A549 treated with Hydrocortisone at 1 μM for 4 hours (cell line): ENCODE measurements around the gene RILPL2. TPM values are rescaled to one million over a fixed set of nuclear protein-coding genes. Genes with fewer than 3 reads are reported as not detected.

ENCODE experiments used
- total RNA-seq: library from RNA; stranded (reverse); fragments of 200-300 nt; extraction: Qiagen RNA extraction; gene quantifications from 5 replicates; pipeline ENCODE4 v1.2.3, GENCODE V29; 2022

Gene RILPL2, protein sequence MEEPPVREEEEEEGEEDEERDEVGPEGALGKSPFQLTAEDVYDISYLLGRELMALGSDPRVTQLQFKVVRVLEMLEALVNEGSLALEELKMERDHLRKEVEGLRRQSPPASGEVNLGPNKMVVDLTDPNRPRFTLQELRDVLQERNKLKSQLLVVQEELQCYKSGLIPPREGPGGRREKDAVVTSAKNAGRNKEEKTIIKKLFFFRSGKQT
- 1.4 to 1.6 TPM (median 1.5 TPM) in 5 replicates for total RNA-seq

GRCh38 chr12:123436017-123436964 is at the start of gene RILPL2:
TSS of gene RILPL2 (minus strand) at chr12:123436684. CDS start at chr12:123436420, 264 bp downstream.

DNA sequence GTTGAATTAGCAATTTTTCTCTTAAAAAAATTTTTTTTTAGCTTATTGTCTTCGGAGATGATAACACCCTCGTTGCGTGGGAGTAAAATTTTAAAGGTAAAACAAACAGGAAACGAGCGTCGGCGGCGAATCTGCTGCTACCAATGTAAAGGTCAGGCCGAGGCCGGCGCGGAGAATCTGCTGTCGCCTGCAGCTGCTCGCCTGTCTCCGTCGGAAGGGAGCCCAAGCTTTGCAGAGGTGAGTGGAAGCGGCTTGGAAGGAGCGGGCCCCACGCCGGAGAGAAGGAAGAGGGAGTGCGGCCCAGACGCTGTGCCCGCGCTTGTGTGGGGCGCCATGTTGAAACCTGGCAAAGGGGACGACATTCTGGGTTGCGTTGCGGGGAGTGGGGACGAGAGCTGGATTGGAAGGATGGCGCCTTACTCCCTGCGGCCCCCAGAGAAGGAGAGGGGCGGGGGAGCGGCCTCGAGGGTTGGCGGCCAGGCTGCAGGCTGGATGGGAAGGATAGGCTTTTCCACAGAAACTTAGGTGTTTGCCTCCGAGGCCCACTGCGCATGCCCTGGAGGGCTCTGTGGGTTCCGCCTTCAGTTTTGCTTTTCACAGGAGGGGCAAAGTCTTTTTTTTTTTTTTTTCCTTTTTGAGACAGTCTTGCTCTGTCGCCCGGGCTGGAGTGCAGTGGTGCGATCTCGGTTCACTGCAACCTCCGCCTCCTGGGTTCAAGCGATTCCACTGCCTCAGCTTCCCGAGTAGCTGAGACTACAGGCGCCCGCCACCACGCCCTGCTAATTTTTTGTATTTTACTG is 21.7 kb upstream of the RILPL2 start, which contains the start of gene SNRNP35:
SNRNP35 (plus strand) TSS at position 160 of the 800 bp plus-strand sequence. CDS start 7,402 bp downstream, outside the sequence.

Other genes with a start within 250 kb of the RILPL2 start
- gene MPHOSPH9, start 203.5 kb downstream of the RILPL2 start, total RNA-seq, result 17.2 to 28.3 TPM (median 19.9 TPM) in 5 replicates
- 12.9 to 19.9 TPM (median 15.8 TPM) in 5 replicates for gene MTRFR, start 203.2 kb downstream of the RILPL2 start, total RNA-seq
- gene CDK2AP1, start 164.8 kb downstream of the RILPL2 start, total RNA-seq, result 125 to 179 TPM (median 161 TPM) in 5 replicates
- 15.9 to 29.3 TPM (median 22.6 TPM) in 5 replicates for gene SBNO1, start 71.8 kb downstream of the RILPL2 start, total RNA-seq
- 49.9 to 60.5 TPM (median 53.9 TPM) in 5 replicates for gene KMT5A, start 52.6 kb downstream of the RILPL2 start, total RNA-seq
- 17.8 to 20.3 TPM (median 18.6 TPM) in 5 replicates for gene SNRNP35, start 21.5 kb upstream of the RILPL2 start, total RNA-seq
- 10.6 to 13.3 TPM (median 11.8 TPM) in 5 replicates for gene RILPL1, start 97.0 kb upstream of the RILPL2 start, total RNA-seq
- 168 to 206 TPM (median 197 TPM) in 5 replicates for gene TMED2, start 147.9 kb upstream of the RILPL2 start, total RNA-seq
- 29.2 to 33.1 TPM (median 30.0 TPM) in 5 replicates for gene DDX55, start 165.4 kb upstream of the RILPL2 start, total RNA-seq
- 31.1 to 47.0 TPM (median 35.6 TPM) in 5 replicates for gene EIF2B1, start 197.0 kb upstream of the RILPL2 start, total RNA-seq
- gene GTF2H3, start 197.1 kb upstream of the RILPL2 start, total RNA-seq, result 24.3 to 53.4 TPM (median 25.0 TPM) in 5 replicates
- 11.2 to 14.1 TPM (median 12.8 TPM) in 5 replicates for gene TCTN2, start 234.4 kb upstream of the RILPL2 start, total RNA-seq